NCI-H2227 (cell line): ENCODE results near the gene THOC2.
"Not testable (repeated sequence)": the region's sequence is repeated elsewhere in the genome, so short reads cannot be mapped to it uniquely, and the experiment has no call there.

ENCODE experiments used
- DNase-seq: peaks from one replicate; lab custom pipeline; 2025; ENCODE audit not compliant: unreplicated experiment; lab: John Stamatoyannopoulos, UW

The THOC2 gene

GRCh38 chrX:123679733-123680460, 53.0 kb downstream of the THOC2 start:
- not testable (repeated sequence) for DNase-seq

- no peak for DNase-seq
Observed at GRCh38 chrX:123675154-123675553, 57.7 kb downstream of the THOC2 start.

GRCh38 chrX:123673813-123674212, 59.0 kb downstream of the THOC2 start:
- no peak for DNase-seq

- DNase-seq: no peak
Observed at GRCh38 chrX:123665197-123665596, 67.7 kb downstream of the THOC2 start.

- not testable (repeated sequence) for DNase-seq
Observed at GRCh38 chrX:123664467-123665167, 68.2 kb downstream of the THOC2 start.

- not testable (repeated sequence) for DNase-seq
Observed at GRCh38 chrX:123663720-123664119, 69.1 kb downstream of the THOC2 start.

- DNase-seq: not testable (repeated sequence)
Observed at GRCh38 chrX:123656507-123656906, 76.3 kb downstream of the THOC2 start.

GRCh38 chrX:123648811-123649181, 84.1 kb downstream of the THOC2 start:
- peak; percentile 39 for DNase-seq

GRCh38 chrX:123648028-123648810, 84.6 kb downstream of the THOC2 start:
- peak; percentile 91 for DNase-seq

- no peak for DNase-seq
Observed at GRCh38 chrX:123647244-123647643, 85.6 kb downstream of the THOC2 start.

- DNase-seq: no peak
Observed at GRCh38 chrX:123629502-123629901, 103.3 kb downstream of the THOC2 start.

GRCh38 chrX:123626962-123627361, 105.9 kb downstream of the THOC2 start:
- no peak for DNase-seq

- DNase-seq: no peak
Observed at GRCh38 chrX:123625952-123626351, 106.9 kb downstream of the THOC2 start.

GRCh38 chrX:123625477-123625876, 107.4 kb downstream of the THOC2 start:
- DNase-seq: no peak

- DNase-seq: no peak
Observed at GRCh38 chrX:123617007-123617406, 115.8 kb downstream of the THOC2 start.

- no peak for DNase-seq
Observed at GRCh38 chrX:123610915-123611314, 121.9 kb downstream of the THOC2 start.

- DNase-seq: no peak
Observed at GRCh38 chrX:123607806-123608205, 125.0 kb downstream of the THOC2 start.

- DNase-seq: no peak
Observed at GRCh38 chrX:123607270-123607669, 125.6 kb downstream of the THOC2 start.

- no peak for DNase-seq
Observed at GRCh38 chrX:123603491-123603890, 129.4 kb downstream of the THOC2 start.

GRCh38 chrX:123601437-123601836, 131.4 kb downstream of the THOC2 start:
- no peak for DNase-seq

GRCh38 chrX:123600181-123600580, 132.7 kb downstream of the THOC2 start:
- DNase-seq: no peak
